Stimulated activated CD8-positive, alpha-beta memory T cell treated with anti-CD3 and anti-CD28 coated beads, Interleukin-2, amount 100 ng/mL, for 48 hours (primary cell): ENCODE measurements around the gene PTCRA.
"Not testable (repeated sequence)": the region's sequence is repeated elsewhere in the genome, so short reads cannot be mapped to it uniquely, and the experiment has no call there.

Experiments used
- DNase-seq, 2 donors: peaks; one replicate each; pipeline ENCODE4 v3.0.0-alpha.2; 2020; ENCODE audit warnings: low read depth in 2 of 2

The PTCRA gene

DNA sequence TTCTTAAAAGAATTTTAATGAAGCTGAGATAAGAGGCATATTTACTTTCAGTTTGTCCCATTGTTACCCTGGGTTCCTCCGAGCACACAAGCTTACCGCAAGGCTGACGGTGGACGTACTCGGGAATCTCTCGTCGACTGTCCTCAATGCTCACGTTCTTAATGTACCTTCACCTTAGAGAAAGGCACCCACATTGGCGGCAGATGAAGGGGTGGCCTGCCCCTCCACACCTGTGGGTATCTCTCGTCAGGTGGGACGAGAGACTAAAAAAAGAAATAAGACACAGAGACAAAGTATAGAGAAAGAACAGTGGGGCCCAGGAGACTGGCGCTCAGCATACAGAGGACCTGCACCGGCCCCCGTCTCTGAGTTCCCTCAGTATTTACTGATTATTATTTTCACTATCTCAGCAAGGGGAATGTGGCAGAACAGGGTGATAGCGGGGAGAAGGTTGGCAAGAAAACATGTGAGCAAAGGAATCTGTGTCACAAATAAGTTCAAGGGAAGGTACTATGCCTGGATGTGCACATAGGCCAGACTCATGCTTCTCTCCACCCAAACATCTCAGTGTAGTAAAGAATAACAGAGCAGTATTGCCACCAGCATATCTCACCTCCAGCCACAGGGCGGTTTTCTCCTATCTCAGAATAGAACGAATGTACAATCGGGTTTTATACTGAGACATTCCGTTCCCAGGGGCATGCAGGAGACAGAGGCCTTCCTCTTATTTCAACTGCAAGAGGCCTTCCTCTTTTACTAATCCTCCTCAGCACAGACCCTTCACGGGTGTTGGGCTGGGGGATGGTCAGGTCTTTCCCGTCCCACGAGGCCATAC, 13.2 kb upstream of the PTCRA start:
- DNase-seq = not testable (repeated sequence)

DNA sequence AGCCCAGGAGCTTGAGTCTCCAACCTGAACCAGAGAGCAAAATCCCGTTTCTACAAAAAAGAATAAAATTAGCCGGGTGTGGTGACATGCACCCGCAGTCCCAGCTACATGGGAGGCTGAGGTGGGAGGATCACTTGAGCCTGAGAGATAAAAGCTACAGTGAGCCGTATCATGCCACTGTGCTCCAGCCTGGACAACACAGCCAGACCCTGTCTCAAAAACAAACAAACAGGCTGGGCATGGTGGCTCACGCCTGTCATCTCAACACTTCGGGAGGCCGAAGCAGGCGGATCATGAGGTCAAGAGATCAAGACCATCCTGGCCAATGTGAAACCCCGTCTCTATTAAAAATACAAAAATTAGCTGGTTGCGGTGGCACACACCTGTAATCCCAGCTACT, 11.4 kb upstream of the PTCRA start:
- DNase-seq = no peak

- DNase-seq = no peak
Observed at GRCh38 chr6:42907336-42907735, 8.5 kb upstream of the PTCRA start.

DNA sequence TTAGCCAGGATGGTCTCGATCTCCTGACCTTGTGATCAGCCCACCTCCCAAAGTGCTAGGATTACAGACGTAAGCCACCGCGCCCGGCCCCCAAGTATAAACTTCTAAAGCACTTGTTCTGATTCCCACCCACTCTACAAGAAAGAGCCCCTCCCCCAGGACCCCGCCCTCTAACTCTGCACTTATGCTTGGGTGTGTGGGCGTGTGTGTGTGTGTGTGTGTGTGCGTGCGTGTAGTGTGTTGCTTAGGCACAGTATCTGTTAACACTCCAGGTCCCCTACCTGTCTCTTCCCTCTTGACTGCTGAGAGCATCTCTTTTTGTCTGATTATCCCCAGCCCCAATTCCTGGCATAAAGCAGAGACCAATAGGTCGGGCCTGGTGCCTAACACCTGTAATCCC, 6.0 kb upstream of the PTCRA start:
- no peak for DNase-seq

GRCh38 chr6:42911171-42912021, 4.5 kb upstream of the PTCRA start:
- DNase-seq = no peak

DNA sequence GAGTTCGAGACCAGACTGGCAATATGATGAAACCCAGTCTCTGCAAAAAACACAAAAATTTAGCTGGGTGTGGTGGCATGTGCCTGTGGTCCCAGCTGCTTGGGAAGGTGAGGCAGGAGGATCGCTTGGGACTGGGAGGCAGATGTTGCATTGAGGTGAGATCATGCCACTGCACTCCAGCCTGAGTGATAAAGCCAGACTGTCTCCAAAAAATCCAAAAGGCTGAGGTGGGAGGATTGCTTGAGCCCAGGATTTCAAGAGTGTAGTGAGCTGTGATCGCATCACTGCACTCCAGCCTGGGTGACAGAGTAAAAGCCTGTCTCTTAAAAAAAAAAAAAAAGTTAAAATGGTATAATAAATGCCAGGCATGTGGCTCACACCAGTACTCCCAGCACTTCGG, 1.3 kb upstream of the PTCRA start:
- no peak for DNase-seq

GRCh38 chr6:42916288-42916687, 435 bp downstream of the PTCRA start:
- DNase-seq = no peak

GRCh38 chr6:42921801-42922200, 5.9 kb downstream of the PTCRA start:
- DNase-seq = no peak

- no peak for DNase-seq
Observed at GRCh38 chr6:42923666-42924065, 7.8 kb downstream of the PTCRA start.

DNA sequence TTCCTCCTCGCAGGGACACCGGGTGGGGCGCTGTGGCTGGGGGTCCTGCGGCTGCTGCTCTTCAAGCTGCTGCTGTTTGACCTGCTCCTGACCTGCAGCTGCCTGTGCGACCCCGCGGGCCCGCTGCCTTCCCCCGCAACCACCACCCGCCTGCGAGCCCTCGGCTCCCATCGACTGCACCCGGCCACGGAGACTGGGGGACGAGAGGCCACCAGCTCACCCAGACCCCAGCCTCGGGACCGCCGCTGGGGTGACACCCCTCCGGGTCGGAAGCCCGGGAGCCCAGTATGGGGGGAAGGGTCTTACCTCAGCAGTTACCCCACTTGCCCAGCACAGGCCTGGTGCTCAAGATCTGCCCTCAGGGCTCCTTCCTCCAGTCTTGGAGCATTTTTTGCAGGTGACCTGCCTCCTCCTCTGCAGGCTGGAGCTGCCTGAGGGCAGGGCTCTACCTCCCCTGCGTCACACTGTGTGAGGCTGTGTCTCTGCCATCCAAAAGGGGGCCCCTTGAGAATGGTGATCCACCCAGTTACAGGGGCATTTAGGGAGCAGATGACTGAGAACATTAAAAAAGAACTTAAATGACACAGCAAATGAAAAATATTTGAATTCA, 9.5 kb downstream of the PTCRA start:
- DNase-seq = no peak

DNA sequence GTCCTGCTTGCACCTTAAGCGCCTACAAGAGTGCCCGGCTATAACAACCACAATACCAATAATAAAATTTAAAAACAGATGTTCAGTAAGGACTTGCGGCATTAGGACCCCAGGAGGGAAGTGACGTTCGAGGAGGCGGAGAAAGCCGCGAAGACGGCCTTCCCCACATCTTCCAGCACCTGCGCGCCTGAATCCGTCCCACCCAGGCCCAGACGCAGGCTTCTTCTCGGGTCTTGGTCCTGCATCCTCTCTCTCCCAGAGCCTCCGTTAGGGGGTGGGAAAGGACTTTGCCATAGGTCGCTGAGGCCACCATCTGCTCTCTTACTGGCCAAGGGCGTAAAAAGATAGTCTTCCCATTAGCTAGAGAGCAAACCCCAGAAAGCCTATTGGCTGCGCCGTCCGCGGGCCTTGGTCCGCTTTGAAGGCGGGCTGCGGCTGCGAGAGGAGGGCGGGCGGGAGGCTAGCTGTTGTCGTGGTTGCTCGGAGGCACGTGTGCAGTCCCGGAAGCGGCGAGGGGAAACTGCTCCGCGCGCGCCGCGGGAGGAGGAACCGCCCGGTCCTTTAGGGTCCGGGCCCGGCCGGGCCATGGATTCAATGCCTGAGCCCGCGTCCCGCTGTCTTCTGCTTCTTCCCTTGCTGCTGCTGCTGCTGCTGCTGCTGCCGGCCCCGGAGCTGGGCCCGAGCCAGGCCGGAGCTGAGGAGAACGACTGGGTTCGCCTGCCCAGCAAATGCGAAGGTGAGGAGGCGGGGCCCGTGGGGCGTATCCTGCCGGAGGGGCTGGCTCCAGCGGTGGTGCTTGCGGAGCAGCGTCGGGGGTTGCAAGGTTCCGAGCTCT, 13.3 kb downstream of the PTCRA start, which contains the start of gene CNPY3:
CNPY3 (plus strand) TSS at position 495 of the 835 bp plus-strand sequence; CDS start at position 586, 91 bp downstream.
- peak; percentile 88 to 91 for DNase-seq

DNA sequence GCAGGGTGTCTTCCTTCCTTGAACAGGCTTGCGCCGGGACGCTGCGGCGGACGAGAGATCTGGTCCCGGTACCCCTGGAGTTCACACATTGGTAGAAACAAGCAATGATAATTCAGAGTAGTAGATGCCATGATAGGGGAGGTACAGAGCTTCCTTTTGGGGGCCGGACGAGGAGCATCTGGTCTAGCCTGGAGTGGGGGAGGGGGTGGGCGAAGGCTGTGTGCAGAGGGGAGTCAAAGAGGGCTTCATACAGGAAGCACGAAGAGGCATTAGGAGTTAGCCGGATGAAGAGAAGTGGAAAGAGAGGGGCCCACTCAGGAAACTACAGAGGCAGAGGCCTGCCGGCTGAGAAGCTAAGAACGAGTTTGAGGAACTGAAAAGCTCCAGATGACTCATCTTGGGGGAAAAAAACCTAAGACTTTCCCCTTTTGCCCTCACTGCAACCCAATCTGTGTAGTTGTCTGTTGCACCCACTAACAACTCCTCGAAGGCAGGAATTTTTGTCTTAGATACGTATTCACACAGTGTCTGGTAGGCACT, 14.0 kb downstream of the PTCRA start:
- peak; percentile 43 to 52 for DNase-seq

DNA sequence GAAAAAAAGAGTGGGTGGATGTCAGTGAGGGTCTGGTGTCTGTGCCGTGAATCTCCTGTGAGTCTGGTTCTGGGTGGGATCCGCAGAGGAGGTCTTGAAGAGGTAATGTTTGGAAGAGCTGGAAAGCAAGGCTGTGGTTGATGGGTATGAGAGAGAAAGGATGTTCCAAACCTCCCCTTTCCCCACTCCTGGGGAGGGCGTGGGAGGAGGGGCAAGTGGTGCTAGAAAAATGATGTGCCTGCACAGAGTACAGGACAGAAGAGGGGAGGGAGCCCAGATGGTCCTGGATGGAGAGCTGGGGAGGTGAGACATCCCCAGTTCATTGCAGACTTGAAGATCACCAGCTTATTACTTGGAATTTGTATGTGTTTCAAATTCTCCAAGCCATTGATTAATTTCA, 16.6 kb downstream of the PTCRA start:
- no peak for DNase-seq

GRCh38 chr6:42933205-42933604, 17.4 kb downstream of the PTCRA start:
- DNase-seq = no peak

GRCh38 chr6:42935322-42935721, 19.5 kb downstream of the PTCRA start:
- DNase-seq = no peak

DNA sequence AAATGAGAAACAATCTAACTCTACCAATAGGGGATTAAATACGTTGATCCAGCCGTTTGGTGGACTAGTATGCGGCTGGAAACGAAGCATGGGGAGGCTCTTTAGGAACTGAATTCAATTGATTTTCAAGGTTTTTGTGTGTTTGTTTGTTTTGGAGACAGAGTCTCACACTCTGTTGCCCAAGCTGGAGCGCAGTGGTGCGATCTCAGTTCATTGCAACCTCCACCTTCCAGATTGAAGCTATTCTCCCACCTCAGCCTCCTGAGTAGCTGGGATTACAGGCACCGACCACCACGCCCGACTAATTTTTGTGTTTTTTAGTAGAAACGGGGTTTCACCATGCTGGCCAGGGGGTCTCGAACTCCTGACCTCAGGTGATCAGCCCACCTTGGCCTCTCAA, 20.5 kb downstream of the PTCRA start:
- DNase-seq = no peak

DNA sequence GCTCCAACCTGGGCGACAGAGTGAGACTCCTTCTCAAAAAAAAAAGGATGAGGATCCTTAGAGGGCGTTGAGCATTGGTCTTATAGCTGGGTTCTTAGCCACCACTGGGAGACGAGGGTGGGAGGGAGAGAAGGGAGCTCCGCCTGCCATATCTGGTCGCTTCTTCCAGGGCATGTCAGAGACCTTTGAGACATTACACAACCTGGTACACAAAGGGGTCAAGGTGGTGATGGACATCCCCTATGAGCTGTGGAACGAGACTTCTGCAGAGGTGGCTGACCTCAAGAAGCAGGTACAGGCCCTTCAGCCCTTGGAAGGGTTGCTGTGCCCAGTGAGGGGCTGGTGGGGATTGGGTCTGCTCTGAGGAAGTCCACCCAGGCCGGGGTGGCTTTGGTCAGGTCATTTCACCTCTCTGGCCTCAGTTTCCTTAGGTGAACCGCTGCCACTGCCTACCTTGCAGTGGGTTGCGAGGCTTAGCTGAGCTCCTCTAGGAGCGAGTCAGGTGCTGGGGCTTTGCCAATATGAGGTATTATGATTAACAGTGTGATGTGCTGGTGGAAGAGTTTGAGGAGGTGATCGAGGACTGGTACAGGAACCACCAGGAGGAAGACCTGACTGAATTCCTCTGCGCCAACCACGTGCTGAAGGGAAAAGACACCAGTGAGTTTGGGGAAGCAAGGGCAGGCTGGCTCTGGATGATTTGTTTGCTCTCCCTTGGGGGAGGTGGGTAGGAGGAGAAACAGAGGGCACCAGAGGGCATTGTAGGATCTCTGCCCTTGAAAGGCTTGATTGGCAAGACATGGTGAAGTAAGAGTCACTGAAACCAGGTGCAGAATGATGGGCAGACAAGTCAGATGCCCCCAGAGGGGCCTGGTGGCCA, 21.9 kb downstream of the PTCRA start:
- DNase-seq = no peak

DNA sequence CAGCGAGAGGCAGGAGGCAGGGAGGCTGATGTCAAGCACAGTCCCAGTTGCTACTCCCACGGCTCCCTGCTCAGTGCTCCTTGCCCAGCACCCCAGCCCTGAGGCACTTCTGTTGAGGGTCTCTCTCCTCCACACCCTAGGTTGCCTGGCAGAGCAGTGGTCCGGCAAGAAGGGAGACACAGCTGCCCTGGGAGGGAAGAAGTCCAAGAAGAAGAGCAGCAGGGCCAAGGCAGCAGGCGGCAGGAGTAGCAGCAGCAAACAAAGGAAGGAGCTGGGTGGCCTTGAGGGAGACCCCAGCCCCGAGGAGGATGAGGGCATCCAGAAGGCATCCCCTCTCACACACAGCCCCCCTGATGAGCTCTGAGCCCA, 22.6 kb downstream of the PTCRA start:
- DNase-seq = no peak

DNA sequence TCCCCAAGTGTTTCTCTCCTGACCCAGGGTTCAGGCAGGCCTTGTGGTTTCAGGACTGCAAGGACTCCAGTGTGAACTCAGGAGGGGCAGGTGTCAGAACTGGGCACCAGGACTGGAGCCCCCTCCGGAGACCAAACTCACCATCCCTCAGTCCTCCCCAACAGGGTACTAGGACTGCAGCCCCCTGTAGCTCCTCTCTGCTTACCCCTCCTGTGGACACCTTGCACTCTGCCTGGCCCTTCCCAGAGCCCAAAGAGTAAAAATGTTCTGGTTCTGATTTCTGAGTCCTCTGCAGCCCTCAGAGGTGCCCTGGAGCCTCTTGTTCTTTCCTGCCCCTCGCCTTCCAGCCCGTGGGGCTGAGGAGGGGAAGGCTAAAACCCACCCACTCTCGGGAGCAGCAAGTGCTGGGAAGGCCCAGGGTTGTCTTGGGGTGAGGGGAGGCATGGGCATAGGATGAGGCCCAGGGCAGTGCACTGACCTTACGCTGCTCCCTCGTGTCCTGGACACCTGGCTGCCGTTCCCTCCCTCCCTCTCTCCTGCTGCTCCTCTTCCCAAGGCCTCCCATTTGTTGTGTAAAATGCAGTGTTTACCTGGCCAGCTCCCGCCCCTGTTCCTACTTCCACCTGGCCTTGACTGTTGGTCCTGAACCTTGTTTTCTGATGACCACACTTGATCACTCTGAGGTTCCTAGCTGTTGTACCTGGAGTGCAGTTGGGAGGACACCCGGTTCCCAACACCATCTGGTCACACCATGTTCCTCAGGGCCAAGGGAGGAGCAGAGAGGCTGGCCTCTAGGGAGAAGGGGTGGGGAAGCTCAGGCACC, 23.3 kb downstream of the PTCRA start:
- DNase-seq = no peak

DNA sequence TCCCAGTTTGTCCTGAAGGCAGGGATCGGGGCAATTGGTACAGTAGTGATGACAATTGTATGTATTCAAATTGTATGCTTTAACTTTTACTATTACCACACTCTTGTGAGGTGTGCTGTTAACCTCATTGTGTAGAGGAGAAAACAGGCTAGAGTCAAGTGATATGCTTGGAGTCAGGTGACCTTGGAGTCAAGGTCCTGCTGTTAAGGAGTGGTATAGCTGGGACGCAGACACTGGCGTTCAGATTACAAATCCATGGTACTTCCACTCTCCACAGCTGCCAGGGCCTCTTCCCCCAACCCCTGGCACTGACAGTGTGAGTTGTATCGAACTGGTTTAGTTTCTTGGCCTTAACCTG, 23.9 kb downstream of the PTCRA start:
- DNase-seq = no peak
